WERI-Rb-1 (cell line): ENCODE results near the gene PLEK.
"Not testable (repeated sequence)": the region's sequence is repeated elsewhere in the genome, so short reads cannot be mapped to it uniquely, and the experiment has no call there.

Experiments
- DNase-seq: peaks from one replicate; pipeline ENCODE4 v3.0.0-alpha.2; 2020
- H3K27ac ChIP-seq: fragments of 250-450 bp; sonication (Bioruptor Pico); 2 replicates; pipeline ENCODE4 v1.5.1; 2020; ENCODE audit warnings: mild to moderate bottlenecking, moderate library complexity
- H3K27me3 ChIP-seq: fragments of 250-450 bp; sonication (Bioruptor Pico); 2 replicates; pipeline ENCODE4 v1.5.1; 2021; ENCODE audit warnings: mild to moderate bottlenecking, low read depth, moderate library complexity; ENCODE audit not compliant: insufficient read depth, severe bottlenecking
- H3K36me3 ChIP-seq: fragments of 250-450 bp; sonication (Bioruptor Pico); 2 replicates; pipeline ENCODE4 v1.5.1; 2020; ENCODE audit warnings: mild to moderate bottlenecking, moderate library complexity
- H3K4me3 ChIP-seq: 2 replicates; pipeline ENCODE4 v1.5.1; 2011; ENCODE audit warnings: low read depth, mild to moderate bottlenecking, control low read depth, low read length
- H3K9me3 ChIP-seq: fragments of 250-450 bp; sonication (Bioruptor Pico); 2 replicates; pipeline ENCODE4 v1.5.1; 2021; ENCODE audit warnings: mild to moderate bottlenecking, moderate library complexity; ENCODE audit not compliant: severe bottlenecking
- CTCF ChIP-seq: IDR thresholded peaks from 2 replicates; pipeline ENCODE4 v1.5.1; 2011; ENCODE audit warnings: low read depth, mild to moderate bottlenecking, control low read depth, inconsistent platforms, low read length

The PLEK gene

DNA sequence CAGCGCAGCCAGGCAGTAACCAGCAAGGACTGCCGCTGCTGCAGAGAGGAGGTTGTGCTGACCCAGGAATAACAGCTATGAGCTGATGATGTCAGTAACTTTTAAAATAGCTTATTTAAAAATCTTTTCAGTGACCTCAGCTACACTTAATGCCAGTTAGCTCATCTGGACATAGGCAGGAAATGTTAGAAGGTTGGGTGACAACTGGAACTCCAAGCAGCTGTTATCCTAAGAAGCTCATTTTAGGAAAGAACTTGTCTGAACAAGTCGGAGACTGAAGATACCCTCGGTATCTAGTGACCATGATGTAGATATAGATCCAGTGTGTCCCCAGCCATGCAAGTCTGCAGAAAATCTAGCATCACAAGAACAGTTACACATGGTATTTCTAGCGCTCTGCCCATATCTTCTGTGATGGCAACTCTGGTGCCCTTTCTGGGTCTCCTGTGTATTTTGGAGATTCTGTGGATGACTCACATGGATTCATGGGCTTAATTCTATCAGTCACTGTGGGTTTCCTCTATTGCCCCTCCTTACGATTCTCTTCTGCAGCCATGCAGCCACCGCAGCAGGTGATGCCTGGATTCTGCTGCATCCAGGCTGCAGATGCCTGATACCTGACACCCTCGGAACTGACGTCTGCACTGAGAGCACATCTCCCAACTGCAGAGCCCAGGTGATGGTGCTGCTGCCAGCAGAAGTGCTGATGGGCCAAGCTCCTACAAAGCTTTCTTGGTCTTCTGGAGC is 19.8 kb upstream of the PLEK start:
- Histone ChIP-seq H3K36me3 (no peaks in the 10 kb centered on the region), H3K9me3 (no peaks in the 10 kb centered on the region), H3K27me3 (no peaks in the 10 kb centered on the region), H3K4me3 (no peak overlapping the region), H3K27ac (no peak overlapping the region)
- TF ChIP-seq CTCF = no peak
- no peak for DNase-seq

GRCh38 chr2:68349091-68349490 is 16.0 kb upstream of the PLEK start:
- not testable (repeated sequence) for DNase-seq, H3K4me3 ChIP-seq, H3K36me3 ChIP-seq, H3K9me3 ChIP-seq, H3K27ac ChIP-seq, H3K27me3 ChIP-seq

DNA sequence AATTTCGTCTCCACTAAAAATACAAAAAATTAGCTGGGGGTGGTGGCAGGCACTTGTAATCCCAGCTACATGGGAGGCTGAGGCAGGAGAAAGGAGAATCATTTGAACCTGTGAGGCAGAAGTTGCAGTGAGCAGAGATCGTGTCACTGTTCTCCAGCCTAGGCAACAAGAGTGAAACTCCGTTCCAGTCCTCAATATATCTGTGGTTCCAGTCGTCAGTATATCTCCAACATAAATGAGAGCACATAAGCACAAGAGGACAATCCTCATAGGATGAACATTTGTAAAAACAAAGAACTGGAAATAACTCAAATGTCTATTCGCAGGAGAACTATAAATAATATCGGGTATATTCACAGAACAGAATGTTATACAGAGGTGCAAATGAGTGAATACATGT is 13.1 kb upstream of the PLEK start:
- Histone ChIP-seq H3K4me3 (no peak overlapping the region), H3K36me3 (no peaks in the 10 kb centered on the region), H3K9me3 (no peaks in the 10 kb centered on the region), H3K27ac (no peak overlapping the region), H3K27me3 (no peaks in the 10 kb centered on the region)
- DNase-seq = no peak
- TF ChIP-seq CTCF = no peak

DNA sequence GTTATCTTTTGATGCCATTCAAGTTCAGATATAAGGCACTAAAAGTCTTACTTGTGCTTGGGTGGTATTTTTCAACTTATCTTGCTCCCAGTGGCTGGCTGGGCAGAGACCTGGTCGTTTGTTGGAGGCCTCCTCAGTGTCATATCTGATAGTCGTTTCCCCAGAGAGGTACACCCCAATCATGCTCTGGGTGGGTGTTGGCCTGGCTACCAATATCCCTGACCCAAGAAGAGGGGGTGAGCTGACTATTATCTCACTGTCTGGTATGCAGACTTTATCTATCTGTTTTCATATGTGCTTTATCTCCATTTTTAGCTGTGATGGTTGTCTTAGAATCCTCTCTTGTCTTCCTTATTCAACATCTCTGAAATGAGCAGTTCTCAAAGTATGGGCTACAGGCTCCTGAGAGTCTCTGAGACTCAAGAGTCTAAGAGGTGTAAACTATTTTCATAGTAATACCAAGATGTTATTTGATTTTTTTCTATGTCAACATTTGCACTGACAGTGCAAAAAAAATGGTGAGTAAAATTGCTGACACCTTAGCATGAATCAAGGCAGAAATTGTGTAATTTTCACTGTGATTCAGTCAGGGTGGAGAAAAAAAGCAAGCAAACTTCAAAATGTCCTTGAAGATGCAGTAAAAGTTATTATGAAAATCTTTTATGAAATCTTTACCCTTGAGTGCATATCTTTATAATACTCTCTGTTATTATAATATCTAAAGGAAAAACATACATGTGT is 12.3 kb upstream of the PLEK start:
- no peaks in the 10 kb centered on the region for H3K36me3 ChIP-seq
- no peak overlapping the region for H3K27ac ChIP-seq
- H3K27me3 ChIP-seq = no peaks in the 10 kb centered on the region
- no peaks in the 10 kb centered on the region for H3K9me3 ChIP-seq
- H3K4me3 ChIP-seq = no peak overlapping the region
- no peak for TF ChIP-seq CTCF
- DNase-seq = no peak

- H3K27me3 ChIP-seq = no peaks in the 10 kb centered on the region
- no peak overlapping the region for H3K4me3 ChIP-seq
- no peak for TF ChIP-seq CTCF
- H3K36me3 ChIP-seq = no peaks in the 10 kb centered on the region
- H3K9me3 ChIP-seq = no peaks in the 10 kb centered on the region
- H3K27ac ChIP-seq = no peak overlapping the region
- no peak for DNase-seq
Measured at GRCh38 chr2:68356599-68357239, 8.4 kb upstream of the PLEK start.

DNA sequence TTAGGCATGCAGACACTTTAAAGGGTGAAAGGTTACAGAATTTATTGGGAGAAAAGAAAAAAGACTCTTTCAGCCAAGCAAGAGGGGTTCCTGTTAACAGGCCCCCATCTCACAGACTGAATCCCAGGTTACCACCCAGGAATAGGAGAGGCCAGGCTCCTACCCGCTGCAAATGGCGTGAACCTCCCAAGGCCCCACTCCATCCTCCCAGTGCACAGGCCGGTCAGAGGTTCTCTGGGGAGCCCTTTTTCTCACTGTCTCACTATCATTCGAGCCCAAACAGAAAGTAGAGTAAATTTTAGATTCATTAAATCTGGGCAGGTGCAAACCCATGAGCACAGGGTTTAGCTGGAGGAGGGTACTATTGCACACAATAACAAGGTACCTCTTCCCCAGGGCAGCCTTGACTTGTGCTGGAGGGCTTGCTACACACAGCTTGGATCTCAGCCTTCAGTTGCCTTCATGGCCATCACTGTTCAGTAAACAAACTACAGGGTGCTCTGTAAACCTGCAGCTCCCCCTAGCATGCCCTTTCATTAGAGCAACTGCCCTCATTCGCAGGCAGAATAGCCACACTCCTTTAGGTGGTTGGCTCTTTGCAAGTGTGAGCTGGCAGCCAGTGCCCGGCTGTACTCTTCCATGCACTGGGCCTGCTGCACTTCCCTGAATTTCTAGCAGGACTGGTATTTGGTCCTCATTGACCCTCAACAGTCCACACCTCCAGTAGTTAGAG is 7.3 kb upstream of the PLEK start:
- no peaks in the 10 kb centered on the region for H3K27me3 ChIP-seq
- H3K4me3 ChIP-seq = no peak overlapping the region
- peak; percentile 91 for TF ChIP-seq CTCF
- no peak overlapping the region for H3K27ac ChIP-seq
- DNase-seq = peak; percentile 77
- H3K9me3 ChIP-seq = no peaks in the 10 kb centered on the region
- no peaks in the 10 kb centered on the region for H3K36me3 ChIP-seq
